SK-N-SH (cell line): ENCODE measurements around the gene DGKZ. TPM values are rescaled to one million over a fixed set of nuclear protein-coding genes. Genes with fewer than 3 reads are reported as not detected.
A peak's percentile ranks its signal among the peaks of the same experiment; 100 is the strongest.

Source experiments
- CHD2 ChIP-seq: fragments of 150-350 bp; IDR thresholded peaks from 2 replicates; pipeline ENCODE4 v1.6.1; 2018; ENCODE audit warnings: low read length; ENCODE audit not compliant: partially characterized antibody
- EZH2phosphoT487 ChIP-seq: fragments of 200-600 bp; sonication (generic); IDR thresholded peaks from 2 replicates; pipeline ENCODE4 v1.6.1; 2017; ENCODE audit warnings: low read depth, mixed run types, mild to moderate bottlenecking, antibody characterized with exemption, moderate library complexity, borderline replicate concordance
- FOSL2 ChIP-seq: IDR thresholded peaks from 2 replicates; pipeline ENCODE4 v1.4.0; 2012; ENCODE audit warnings: low read depth, mild to moderate bottlenecking, moderate library complexity, borderline replicate concordance
- FOXJ3 ChIP-seq: sonication (generic); formaldehyde crosslinking; IDR thresholded peaks from 2 replicates; pipeline ENCODE4 v1.5.1; 2020; ENCODE audit warnings: mild to moderate bottlenecking, missing genetic modification reagents
- FOXM1 ChIP-seq: IDR thresholded peaks from 2 replicates; pipeline ENCODE4 v1.4.0; 2012; ENCODE audit warnings: low read depth, mild to moderate bottlenecking
- MAX ChIP-seq: IDR thresholded peaks from 2 replicates; pipeline ENCODE4 v1.4.0; 2012; ENCODE audit warnings: low read depth
- MXI1 ChIP-seq: IDR thresholded peaks from 2 replicates; pipeline ENCODE4 v1.6.1; 2012; ENCODE audit warnings: mild to moderate bottlenecking, low read depth, low read length, improper control_type of control experiment
- POLR2AphosphoS5 ChIP-seq: IDR thresholded peaks from 2 replicates; pipeline ENCODE4 v1.6.1; 2012; ENCODE audit warnings: low read depth, low read length
- RAD21 ChIP-seq: IDR thresholded peaks from 2 replicates; pipeline ENCODE4 v1.6.1; 2012; ENCODE audit warnings: mild to moderate bottlenecking, low read length
- RXRA ChIP-seq: IDR thresholded peaks from 2 replicates; pipeline ENCODE4 v1.4.0; 2012; ENCODE audit warnings: low read depth, mild to moderate bottlenecking, borderline replicate concordance
- SIN3A ChIP-seq: IDR thresholded peaks from 2 replicates; pipeline ENCODE4 v1.6.1; 2012; ENCODE audit warnings: low read depth, mild to moderate bottlenecking, low read length, moderate library complexity, borderline replicate concordance
- SMC3 ChIP-seq: IDR thresholded peaks from 2 replicates; pipeline ENCODE4 v1.6.1; 2012; ENCODE audit warnings: low read depth, low read length, improper control_type of control experiment
- TAF1 ChIP-seq: IDR thresholded peaks from 2 replicates; pipeline ENCODE4 v1.6.1; 2012; ENCODE audit warnings: low read depth, mild to moderate bottlenecking, low read length, moderate library complexity, borderline replicate concordance
- TCF12 ChIP-seq: IDR thresholded peaks from 2 replicates; pipeline ENCODE4 v1.4.0; 2012
- TEAD4 ChIP-seq: IDR thresholded peaks from 2 replicates; pipeline ENCODE4 v1.4.0; 2012; ENCODE audit warnings: mild to moderate bottlenecking, borderline replicate concordance; ENCODE audit not compliant: insufficient read depth
- USF2 ChIP-seq: fragments of 150-350 bp; IDR thresholded peaks from 2 replicates; pipeline ENCODE4 v1.6.1; 2017; ENCODE audit warnings: antibody characterized with exemption, low read length, low read depth, borderline replicate concordance
- polyA plus RNA-seq, 3 experiments: library from polyadenylated mRNA; depleted of rRNA; stranded (reverse); fragments of >200 nt; gene quantifications; 2 replicates each; pipeline ENCODE4 v1.2.3, GENCODE V29; 2012
- TF ChIP-seq, protein P1 (sequence below): IDR thresholded peaks from 2 replicates; pipeline ENCODE4 v1.4.0; 2012; ENCODE audit warnings: low read depth, borderline replicate concordance
- TF ChIP-seq, protein P2 (sequence below): fragments of 200-600 bp; sonication (generic); IDR thresholded peaks from 2 replicates; pipeline ENCODE4 v1.6.1; 2017; ENCODE audit warnings: antibody characterized with exemption, mild to moderate bottlenecking, moderate library complexity

The DGKZ gene
- polyA plus RNA-seq, 1 of the 3 experiments (the other 2 are of a cell fraction): 33.2 TPM

GRCh38 chr11:46298699-46299433 is 48.4 kb upstream of the DGKZ start (continued):
- no peak for TF ChIP-seq RAD21
- TF ChIP-seq EZH2phosphoT487: no peak
- TF ChIP-seq TEAD4: no peak
- TF ChIP-seq RXRA: no peak
- TF ChIP-seq, protein P1, sequence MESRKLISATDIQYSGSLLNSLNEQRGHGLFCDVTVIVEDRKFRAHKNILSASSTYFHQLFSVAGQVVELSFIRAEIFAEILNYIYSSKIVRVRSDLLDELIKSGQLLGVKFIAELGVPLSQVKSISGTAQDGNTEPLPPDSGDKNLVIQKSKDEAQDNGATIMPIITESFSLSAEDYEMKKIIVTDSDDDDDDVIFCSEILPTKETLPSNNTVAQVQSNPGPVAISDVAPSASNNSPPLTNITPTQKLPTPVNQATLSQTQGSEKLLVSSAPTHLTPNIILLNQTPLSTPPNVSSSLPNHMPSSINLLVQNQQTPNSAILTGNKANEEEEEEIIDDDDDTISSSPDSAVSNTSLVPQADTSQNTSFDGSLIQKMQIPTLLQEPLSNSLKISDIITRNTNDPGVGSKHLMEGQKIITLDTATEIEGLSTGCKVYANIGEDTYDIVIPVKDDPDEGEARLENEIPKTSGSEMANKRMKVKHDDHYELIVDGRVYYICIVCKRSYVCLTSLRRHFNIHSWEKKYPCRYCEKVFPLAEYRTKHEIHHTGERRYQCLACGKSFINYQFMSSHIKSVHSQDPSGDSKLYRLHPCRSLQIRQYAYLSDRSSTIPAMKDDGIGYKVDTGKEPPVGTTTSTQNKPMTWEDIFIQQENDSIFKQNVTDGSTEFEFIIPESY: no peak
- TF ChIP-seq MXI1: no peak
- TF ChIP-seq, protein P2, sequence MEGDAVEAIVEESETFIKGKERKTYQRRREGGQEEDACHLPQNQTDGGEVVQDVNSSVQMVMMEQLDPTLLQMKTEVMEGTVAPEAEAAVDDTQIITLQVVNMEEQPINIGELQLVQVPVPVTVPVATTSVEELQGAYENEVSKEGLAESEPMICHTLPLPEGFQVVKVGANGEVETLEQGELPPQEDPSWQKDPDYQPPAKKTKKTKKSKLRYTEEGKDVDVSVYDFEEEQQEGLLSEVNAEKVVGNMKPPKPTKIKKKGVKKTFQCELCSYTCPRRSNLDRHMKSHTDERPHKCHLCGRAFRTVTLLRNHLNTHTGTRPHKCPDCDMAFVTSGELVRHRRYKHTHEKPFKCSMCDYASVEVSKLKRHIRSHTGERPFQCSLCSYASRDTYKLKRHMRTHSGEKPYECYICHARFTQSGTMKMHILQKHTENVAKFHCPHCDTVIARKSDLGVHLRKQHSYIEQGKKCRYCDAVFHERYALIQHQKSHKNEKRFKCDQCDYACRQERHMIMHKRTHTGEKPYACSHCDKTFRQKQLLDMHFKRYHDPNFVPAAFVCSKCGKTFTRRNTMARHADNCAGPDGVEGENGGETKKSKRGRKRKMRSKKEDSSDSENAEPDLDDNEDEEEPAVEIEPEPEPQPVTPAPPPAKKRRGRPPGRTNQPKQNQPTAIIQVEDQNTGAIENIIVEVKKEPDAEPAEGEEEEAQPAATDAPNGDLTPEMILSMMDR: no peak
- TF ChIP-seq TAF1: no peak
- TF ChIP-seq TCF12: peak; percentile 39; the same call in 1 of the 2 replicates
- no peak for TF ChIP-seq FOXJ3 (CRISPR knock-in tag)
- no peak for TF ChIP-seq FOXM1
- TF ChIP-seq FOSL2: peak; percentile 85
- TF ChIP-seq USF2: no peak
- TF ChIP-seq CHD2: no peak
- TF ChIP-seq POLR2AphosphoS5: no peak
- TF ChIP-seq MAX: no peak
- no peak for TF ChIP-seq SMC3
- no peak for TF ChIP-seq SIN3A
